GM19463 (cell line): ENCODE data around the gene SFRP2.

ENCODE experiments used
- ATAC-seq: cut with Tn5 transposase; IDR thresholded peaks from one replicate; pipeline ENCODE4 v1.9.1; 2021; ENCODE audit warnings: mild to moderate bottlenecking, moderate library complexity; ENCODE audit not compliant: unreplicated experiment

The SFRP2 gene

GRCh38 chr4:153798901-153799693 lies 10.2 kb upstream of the SFRP2 start:
- ATAC-seq, result no peak

- no peak for ATAC-seq
Observed at GRCh38 chr4:153798420-153798819, 9.5 kb upstream of the SFRP2 start.

- ATAC-seq, result no peak
Observed at GRCh38 chr4:153794006-153794405, 5.1 kb upstream of the SFRP2 start.

GRCh38 chr4:153792618-153793247 lies 3.9 kb upstream of the SFRP2 start:
- ATAC-seq, result no peak

GRCh38 chr4:153791746-153792617 lies 3.1 kb upstream of the SFRP2 start:
- ATAC-seq, result no peak

- ATAC-seq, result no peak
Observed at GRCh38 chr4:153790962-153791551, 2.2 kb upstream of the SFRP2 start.

GRCh38 chr4:153790500-153790865 lies 1.6 kb upstream of the SFRP2 start:
- no peak for ATAC-seq

- no peak for ATAC-seq
Observed at GRCh38 chr4:153789741-153790499, 1.0 kb upstream of the SFRP2 start.

GRCh38 chr4:153788051-153788412 lies 851 bp downstream of the SFRP2 start:
- ATAC-seq, result no peak

GRCh38 chr4:153787575-153787974 lies 1.3 kb downstream of the SFRP2 start:
- ATAC-seq, result no peak

GRCh38 chr4:153787061-153787560 lies 1.8 kb downstream of the SFRP2 start:
- no peak for ATAC-seq

GRCh38 chr4:153785910-153786721 lies 2.8 kb downstream of the SFRP2 start:
- ATAC-seq, result no peak

- no peak for ATAC-seq
Observed at GRCh38 chr4:153784166-153784699, 4.7 kb downstream of the SFRP2 start.

- ATAC-seq, result no peak
Observed at GRCh38 chr4:153782581-153782980, 6.3 kb downstream of the SFRP2 start.

- ATAC-seq, result no peak
Observed at GRCh38 chr4:153781717-153782416, 7.0 kb downstream of the SFRP2 start.

- peak; percentile 13 for ATAC-seq
Observed at GRCh38 chr4:153781280-153781679, 7.6 kb downstream of the SFRP2 start.

- peak; percentile 81 for ATAC-seq
Observed at GRCh38 chr4:153780876-153781275, 8.0 kb downstream of the SFRP2 start.

GRCh38 chr4:153780221-153780620 lies 8.7 kb downstream of the SFRP2 start:
- ATAC-seq, result no peak

GRCh38 chr4:153778383-153778782 lies 10.5 kb downstream of the SFRP2 start:
- ATAC-seq, result no peak
